Stimulated activated CD4-positive, alpha-beta T cell treated with anti-CD3 and anti-CD28 coated beads, Interleukin-1b, Interleukin-23, amount 100 ng/mL, for 48 hours (primary cell): Measurements from ENCODE around the gene TMPRSS3.

Experiments
- DNase-seq: peaks from one replicate; pipeline ENCODE4 v3.0.0-alpha.2; 2020

TMPRSS3 gene

DNA sequence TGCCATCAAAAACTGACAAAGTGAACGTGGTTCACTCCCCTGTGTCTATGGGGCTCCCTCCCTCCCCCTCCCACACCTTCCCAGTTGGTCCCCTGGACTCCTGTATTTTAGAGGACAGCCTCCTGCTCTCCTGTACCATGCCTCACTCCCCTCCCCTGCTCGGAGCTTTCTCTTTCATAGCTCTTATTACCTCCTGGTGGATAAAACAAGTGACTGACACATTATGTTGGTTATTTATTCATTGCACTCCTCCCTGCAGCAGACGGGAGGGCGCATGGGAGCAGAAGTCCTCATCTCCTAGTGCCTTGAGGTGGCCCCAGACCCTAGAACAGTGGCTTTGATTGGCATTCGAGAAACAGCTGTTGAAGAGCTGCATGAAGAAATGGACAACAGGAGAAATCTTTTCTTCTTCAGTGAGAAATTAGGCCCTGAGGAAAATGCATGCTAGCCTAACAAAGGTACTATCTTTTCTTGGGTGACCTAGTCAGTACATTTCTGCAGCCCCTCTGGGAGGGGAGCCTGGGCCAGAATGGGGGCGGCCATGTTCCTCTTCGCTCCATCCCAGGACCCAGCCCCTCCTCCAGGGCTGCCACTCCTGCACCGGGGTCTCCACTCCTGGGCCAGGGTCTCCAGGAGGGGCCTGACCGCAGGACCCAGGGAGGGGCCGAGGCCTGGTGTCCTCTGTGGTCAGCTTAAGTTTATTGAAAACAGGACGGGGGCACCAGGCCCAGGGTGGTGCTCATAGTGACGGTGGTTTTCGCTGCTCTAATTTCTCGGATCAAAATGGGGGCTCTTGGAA, 28.3 kb downstream of the TMPRSS3 start:
- no peak for DNase-seq

DNA sequence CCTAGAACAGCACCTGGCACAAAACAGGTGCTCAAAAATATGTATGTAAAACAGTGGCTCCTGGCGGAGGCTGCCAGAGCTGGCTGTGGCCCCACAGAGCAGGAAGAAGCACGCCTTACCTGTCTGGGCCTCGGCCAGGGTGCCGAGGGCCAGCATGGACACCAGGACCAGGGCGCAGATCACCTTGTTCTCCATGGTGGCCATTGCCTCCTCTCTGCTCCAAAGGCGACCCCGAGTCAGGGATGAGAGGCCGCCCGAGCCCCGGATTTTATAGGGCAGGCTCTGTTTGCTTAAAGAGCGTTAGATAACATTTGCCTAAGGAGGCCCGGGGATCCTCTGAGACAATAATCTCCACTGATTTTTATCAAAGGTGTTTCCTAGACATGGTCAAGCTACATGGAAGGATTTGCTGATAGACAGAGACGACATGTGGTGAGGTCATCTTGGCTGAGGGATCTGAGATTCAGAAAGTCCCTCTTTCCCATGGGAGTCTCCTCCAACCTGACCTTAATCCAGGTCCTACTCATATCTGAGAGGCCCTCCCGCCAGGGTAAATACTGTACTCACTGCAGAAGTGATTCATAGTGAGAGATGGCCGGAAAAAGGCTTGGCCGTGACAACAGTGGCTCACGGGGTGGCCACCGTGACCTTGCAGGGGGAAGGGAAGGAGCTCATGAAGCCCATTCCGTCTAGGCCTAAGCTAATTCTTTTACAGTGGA, 29.4 kb downstream of the TMPRSS3 start, which contains the start of gene TFF1:
TSS of gene TFF1 (minus strand) at position 244 of the 719 bp plus-strand sequence. CDS start at position 204, 40 bp downstream.
- DNase-seq = no peak

DNA sequence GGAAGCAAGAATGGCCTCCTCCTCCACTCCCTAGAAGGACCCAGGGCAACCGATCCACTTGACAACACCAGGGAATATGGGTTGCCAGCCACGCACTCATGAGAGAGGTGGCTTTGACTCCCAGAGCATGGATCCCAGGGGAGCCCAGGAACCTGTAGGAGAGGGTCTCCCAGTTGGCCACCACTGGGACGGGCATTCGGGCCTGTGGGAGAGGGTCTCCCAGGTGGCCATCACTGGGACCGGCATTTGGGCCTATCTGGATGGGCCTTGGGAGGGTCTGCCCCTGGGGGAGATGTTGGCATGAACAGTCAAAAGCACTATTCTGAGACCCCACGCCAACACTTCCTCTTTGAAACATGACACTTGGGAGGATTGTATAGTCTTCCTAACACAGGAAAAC, 30.1 kb downstream of the TMPRSS3 start:
- DNase-seq = no peak

DNA sequence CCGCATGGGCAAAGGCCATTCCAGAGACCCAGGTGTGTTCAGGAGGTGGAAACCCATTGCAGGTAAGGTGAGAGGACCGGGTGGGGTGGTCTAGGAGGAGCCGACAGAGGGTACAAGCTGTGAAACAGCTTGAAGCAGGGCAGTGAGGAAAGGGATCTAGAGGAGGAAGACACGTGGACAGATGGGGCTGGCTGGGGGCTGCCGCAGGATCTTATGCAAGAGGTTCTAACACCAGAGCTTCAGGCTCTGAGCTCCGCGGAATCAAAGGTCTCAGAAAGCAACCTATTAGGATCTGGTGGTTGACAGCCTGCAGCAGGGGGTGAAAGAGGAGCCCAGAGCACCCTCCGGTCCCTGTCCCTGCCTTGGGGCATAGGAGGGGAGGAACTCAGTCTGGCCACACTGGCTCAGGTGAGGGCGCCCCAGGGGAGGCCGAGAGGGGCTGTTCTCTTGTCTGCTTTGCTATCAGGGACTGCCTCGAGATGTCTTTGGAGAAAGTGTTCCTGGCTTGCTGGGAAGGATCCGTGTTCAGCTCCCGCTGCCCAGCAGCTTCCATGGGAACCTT, 31.5 kb downstream of the TMPRSS3 start:
- no peak for DNase-seq

DNA sequence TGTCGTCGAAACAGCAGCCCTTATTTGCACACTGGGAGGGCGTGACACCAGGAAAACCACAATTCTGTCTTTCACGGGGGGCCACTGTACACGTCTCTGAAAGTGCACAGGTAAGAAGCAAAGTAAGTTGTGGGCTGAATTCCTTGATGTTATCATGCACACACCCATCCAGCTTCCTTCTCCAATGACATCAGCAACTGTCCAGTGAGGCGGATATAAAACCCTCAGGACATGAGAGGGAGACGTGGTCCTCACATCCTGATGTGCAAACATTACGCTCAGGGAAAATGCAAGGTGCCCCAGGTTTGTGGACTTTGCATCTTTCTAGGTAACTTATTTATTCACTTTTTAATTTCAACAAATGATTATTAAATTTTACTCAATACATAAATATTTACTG, 32.5 kb downstream of the TMPRSS3 start:
- DNase-seq = no peak

DNA sequence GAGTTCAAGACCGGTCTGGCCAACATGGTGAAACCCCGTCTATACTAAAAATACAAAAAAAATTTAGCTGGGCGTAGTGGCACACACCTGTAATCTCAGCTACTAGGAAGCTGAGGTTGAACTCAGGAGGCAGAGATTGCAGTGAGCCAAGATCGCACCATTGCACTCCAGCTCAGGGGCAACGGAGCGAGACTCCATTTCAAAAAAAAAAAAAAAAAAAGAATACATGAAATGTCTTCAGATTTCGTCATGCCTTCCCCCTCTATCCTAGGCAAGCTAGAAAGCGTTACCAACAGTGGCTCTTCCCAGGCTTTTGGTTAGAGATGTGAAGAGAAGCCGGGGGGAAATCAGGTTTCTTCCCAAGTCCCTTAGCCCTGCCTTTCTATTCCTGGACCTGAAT, 33.2 kb downstream of the TMPRSS3 start:
- DNase-seq = no peak

DNA sequence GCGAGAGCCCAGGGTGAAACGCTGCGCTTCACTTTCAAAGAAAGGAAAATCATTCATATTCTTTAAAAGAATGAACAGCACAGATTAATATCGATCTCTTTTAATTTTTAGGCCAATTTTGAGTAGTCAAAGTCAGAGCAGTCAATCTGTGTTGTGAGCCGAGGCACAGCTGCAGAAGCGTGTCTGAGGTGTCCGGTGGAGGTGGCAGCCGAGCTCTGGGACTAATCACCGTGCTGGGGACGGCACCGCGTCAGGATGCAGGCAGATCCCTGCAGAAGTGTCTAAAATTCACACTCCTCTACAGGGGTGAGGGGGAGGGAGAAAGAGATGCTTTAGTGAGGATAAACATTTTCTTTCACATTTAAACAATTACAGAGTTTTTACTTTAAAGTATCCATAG, 33.7 kb downstream of the TMPRSS3 start:
- no peak for DNase-seq

DNA sequence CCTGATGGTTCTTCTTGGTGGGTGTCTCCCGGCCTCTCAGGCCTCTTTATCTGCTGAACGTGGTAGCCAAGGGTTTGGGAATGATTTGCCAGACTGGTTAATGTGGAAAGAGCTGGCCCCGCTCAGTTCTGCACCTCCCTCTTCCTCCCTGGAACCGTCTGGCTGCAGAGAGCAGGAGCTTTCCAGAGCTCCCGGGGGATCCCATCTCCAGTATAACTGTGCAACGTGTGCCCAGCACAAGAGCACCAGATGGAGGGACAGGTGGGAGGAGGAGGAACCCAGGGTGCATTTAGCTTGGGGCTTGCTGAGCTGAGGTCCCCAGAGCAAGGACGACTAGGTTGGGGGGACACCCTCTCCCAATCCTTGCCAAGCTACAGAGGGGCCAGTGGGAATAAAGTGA, 34.6 kb downstream of the TMPRSS3 start:
- no peak for DNase-seq

DNA sequence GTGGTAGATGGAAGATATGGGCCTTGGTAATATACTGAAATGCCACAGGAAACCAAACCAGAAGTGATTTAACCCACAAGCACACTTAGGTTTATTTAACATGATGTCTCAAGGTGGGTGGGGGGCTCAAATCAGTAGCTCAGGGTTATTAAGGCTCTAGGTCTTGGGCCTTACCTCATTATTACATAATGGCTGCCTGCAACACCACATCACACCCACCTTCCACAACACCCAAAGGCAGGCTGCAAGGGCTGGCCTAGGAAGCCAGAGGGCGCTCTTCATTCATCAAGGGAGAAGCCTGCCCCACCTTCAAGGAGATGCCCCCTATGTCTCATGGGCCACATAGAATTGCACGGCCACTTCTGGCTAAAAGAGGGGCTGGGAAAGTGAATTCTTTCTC, 35.5 kb downstream of the TMPRSS3 start:
- peak; percentile 27 for DNase-seq

DNA sequence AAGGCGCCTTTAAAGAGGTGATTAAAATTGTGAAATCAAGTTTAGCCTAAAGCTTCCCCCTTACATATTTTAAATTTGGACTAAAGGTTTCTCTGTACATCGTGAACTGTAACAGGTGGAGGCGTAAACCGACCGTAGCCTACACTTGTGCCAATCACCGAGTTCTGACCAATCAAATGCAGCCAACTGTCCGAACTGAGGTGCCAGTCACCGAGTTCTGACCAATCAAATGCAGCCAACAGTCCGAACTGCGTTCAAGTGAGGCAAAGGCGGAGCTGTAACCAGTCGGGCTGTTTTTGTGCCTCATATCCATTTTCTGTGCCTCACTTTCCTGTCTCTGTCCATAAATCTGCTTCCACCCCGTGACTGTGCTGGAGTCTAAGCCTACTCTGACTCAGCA, 36.9 kb downstream of the TMPRSS3 start:
- DNase-seq = no peak

DNA sequence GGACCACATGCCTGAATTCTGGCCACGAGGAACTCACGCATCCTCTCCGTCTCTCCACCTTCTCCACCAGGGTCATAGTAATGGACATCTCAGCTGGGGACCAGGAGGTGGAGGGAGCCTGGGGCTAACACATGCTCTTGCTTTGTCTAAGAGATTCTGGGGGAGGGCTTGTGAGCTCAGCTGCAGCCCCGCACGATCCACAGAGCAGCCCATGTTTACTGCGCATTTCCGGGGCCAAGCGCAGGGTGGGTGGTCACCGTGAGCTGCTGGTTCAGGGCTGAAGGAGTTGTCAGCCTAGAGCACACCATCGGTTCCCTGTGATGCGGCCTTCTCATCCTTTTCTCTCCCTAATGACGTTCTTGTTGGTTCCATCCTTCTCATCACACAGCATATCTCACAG, 37.6 kb downstream of the TMPRSS3 start:
- DNase-seq = no peak

DNA sequence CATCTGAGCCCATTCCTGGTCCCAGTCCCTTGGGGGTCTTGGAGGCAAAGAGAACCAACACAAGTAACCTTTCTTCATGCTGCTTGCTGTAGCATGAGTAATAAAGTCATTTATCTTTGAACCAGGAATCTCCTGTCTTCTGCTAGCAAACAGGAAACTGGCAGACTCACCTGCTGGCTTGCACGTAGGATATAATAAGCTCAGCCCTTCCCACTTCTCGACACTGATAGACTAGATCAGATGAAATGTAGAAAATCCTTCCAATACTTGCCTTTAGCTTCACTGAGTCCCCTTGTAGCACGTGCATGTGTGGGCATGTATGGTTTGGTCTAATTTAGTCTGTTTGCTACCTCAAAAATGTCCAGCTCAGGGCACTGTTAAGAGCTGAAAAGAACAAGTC, 38.5 kb downstream of the TMPRSS3 start:
- no peak for DNase-seq

DNA sequence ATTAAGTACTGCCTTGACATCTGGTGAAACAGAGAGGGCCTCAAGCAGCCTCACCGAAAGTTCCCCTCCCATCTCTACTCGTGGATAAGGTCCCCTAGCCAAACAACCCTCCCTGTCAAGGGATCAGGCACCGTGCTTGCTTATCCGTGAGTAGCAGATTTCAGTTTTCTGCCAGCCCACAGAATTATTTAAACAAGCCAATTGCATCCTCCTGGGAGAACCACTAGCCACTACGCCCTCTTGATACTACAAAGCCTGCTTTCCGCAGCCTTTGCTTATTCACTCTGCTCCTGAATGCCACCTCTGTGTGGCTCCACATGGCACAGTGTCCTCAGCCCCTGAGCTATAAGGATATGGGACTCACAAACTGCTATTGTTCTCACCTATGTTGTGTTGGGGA, 39.2 kb downstream of the TMPRSS3 start:
- no peak for DNase-seq

DNA sequence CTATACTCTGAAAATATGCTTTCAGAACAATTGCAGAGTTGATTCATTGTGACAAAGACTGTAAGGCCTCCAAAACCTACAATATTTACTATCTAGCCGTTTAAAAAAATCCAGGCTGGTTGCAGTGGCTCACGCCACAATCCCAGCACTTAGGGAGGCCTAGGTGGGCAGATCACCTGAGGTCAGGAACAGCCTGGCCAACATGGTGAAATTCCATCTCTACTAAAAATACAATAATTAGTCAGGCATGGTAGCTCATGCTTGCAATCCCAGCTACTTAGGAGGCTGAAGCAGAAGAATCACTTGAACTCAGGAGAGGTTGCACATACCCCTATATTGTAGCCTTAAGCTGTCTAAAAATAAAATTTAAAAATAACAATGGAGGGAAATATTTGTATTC, 39.8 kb downstream of the TMPRSS3 start:
- no peak for DNase-seq

DNA sequence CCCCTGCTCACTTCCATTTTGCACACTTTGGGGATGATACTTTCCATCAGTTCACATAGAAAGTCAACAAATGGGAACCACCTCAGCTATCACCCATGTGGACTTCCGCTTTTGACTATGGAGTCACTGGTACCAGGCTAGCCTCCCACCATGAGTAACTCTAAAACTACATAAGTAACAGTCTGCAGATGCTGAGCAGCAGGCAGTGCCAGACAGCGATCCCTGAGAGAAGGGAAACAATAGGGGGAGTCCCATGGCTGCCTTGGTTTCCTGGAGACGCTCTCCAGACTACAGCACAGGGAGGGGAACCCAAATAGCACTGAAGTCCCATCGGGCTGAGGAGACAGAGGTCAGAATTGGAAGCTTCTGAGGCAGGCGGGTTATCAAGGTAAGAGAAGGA, 42.2 kb downstream of the TMPRSS3 start:
- no peak for DNase-seq

DNA sequence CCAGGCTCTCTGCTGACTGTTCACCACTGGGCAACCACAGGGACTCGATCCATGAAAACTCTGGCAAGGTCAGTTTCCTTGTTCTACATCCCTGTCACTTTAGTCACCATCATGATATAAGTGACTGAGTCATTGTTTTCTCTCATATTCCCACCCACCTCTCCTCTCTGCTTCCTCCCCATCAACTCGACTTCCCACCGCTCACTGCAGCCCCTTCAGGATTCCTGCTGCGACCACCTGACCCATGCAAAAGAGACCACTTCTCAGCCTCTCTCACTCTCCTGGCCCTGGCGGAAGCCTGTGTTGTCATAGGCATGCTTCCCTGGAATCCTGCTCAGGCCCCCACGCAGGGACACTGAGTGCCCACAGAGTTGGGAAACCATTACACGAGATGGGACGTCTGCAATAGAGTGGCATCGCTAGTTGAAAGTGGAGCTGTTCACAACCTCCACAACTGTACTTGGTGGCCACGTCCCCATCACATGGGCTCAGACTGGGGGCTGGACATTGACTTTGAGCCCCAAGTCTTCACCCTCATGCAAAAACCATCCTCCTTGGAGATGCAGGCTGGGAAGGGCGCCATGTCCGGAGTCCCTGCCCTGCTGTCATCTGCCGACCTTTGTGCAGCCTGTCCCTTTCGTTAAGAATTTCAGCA, 43.3 kb downstream of the TMPRSS3 start:
- no peak for DNase-seq

DNA sequence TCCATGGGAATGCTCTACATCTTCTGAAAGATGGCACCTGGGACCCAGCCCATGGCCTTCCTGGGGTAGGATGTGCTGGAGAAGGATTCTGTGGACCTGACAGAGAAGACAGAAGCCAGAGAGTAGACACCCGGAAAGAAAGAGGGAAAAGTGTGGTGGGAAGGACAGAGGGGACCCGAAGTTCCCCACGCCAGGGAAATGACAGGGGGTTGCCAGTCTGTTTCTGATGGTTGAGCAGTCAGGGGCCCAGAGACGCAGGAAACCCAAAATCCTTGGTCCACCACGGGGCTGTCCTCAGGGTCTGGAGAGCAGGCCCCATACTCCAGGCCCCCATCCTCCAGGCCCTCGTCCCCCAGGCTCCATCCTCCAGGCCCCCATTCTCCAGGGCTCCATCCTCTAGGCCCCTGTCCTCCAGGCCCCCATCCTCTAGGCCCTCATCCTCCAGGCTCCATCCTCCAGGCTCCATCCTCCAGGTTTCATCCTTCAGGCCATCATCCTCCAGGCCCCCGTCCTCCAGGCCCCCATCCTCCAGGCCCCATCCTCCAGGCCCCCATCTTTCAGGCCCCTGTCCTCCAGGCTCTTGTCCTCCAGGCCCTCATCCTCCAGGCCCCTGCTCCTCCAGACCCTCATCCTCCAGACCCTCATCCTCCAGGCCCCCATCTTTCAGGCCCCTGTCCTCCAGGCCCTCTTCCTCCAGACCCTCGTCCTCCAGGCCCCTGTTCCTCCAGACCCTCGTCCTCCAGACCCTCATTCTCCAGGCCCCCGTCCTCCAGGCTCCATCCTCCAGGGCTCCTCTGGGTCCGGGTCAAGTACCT, 44.0 kb downstream of the TMPRSS3 start:
- no peak for DNase-seq

DNA sequence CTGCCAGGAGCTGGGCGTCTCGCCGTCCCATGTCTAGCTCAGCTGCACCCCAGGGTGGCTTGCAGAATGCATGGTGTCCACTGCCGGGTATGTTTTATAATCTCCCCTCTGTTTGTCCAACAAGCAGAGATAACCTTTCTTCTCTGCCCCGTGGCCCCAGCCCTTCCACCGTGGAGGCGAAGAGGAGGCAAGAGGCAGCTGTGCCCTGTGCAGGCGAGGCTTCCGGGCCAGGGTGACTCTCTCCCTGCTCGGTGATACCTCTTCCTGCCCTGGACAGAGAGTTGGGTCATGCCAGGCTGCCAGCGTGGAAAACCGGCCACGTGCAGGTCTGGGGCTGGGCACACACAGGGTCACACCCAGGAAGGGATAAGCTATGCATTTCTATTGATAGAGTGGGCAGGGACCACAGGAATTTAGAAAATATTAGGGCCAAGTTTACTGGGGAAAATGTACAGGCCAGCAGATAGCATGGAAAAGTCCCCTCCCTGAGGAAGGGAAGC, 44.9 kb downstream of the TMPRSS3 start, which contains the start of gene TFF2:
TSS of gene TFF2 (minus strand) at position 68 of the 500 bp plus-strand sequence. CDS start at position 31, 37 bp downstream.
- no peak for DNase-seq

DNA sequence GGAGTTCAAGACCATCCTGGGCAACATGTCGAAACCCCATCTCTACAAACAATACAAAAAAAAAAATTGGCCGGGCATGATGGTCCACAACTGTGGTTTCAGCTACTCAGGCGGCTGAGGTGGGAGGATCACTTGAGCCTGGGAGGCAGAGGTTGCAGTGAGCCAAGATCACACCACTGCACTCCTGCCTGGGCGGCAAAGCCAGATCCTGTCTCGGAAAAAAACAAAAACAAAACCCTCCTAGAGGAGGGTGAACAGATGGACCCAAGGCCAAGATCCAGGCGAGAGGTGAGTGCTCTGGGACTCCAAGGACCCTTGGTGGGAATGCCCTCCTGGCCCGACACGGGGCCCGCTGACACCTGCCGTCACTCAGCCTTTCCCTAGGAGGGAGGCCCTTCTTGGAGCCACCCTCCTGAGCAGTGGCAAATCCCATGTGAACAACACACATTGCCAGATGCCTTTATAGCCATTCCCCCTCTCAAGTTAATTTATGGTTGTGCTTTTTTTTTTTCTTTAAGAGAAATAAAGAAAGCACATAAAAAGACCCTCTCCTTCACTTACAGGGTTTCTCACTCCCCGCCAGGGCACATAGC, 45.4 kb downstream of the TMPRSS3 start:
- no peak for DNase-seq

DNA sequence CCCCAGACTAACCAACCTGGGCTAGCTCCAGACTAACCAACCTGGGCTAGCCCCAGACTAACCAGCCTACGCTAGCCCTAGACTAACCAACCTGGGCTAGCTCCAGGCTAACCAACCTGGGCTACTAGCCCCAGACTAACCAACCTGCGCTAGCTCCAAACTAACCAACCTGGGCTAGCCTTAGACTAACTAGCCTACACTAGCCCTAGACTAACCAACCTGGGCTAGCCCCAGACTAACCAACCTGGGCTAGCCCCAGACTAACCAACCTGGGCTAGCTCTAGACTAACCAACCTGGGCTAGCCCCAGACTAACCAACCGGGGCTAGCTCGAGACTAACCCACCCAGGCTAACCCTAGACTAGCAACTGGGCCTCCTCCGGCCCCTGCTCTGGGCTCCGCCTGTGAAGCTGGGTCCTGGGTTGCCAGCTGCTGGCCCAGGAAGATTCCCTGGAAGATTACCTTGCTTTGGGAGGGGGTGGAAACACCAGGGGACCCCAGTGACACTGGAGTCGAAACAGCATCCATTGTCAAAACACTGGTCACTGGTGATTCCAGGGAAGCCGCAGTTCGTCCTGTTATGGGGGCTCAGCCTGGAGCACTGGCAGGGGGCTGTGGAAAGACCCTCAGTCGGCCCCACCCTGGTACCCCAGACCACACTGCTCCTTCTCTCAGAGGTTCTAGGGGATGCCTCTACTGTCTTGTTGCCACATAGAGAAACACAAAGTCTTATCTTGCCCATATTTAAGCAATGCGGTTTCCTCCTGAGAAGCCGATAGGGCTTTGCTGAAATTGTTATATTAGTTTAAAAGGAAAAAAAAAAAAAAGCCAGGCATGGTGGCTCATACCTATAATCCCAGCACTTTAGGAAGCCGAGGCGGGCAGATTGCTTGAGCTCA, 46.2 kb downstream of the TMPRSS3 start:
- no peak for DNase-seq

DNA sequence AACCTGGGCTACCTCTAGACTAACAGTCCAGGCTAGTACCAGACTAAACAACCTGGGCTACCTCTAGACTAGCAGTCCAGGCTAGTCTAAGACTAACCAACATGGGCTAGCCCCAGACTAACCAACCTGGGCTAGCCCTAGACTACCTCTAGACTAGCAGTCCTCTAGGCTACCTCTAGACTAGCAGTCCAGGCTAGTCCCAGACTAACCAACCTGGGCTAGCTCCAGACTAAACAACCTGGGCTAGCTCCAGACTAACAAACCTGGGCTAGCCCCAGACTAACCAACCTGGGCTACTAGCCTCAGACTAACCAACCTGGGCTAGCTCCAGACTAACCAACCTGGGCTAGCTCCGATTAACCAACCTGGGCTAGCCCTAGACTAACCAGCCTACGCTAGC, 47.1 kb downstream of the TMPRSS3 start:
- no peak for DNase-seq
